GM19467 (cell line): ENCODE data around the gene MAP3K7.

Source experiments
- ATAC-seq: cut with Tn5 transposase; IDR thresholded peaks from one replicate; pipeline ENCODE4 v1.9.1; 2021; ENCODE audit warnings: mild to moderate bottlenecking, moderate library complexity; ENCODE audit not compliant: unreplicated experiment

Gene MAP3K7

GRCh38 chr6:90586836-90587638, at the start of gene MAP3K7:
Gene MAP3K7 (minus strand): TSS chr6:90587072. CDS start chr6:90586883, 189 bp downstream.
- ATAC-seq = peak; percentile 87

GRCh38 chr6:90631046-90631445, 44.2 kb upstream of the MAP3K7 start:
- no peak for ATAC-seq

GRCh38 chr6:90621581-90621980, 34.7 kb upstream of the MAP3K7 start:
- no peak for ATAC-seq

- ATAC-seq = no peak
These were observed 32.3 kb upstream of the MAP3K7 start for GRCh38 chr6:90619221-90619620.

- no peak for ATAC-seq
These were observed 25.4 kb upstream of the MAP3K7 start for GRCh38 chr6:90612313-90612680.

- ATAC-seq = no peak
These were observed 24.9 kb upstream of the MAP3K7 start for GRCh38 chr6:90611543-90612312.

GRCh38 chr6:90610751-90611542, 24.1 kb upstream of the MAP3K7 start:
- ATAC-seq = peak; percentile 60

GRCh38 chr6:90610301-90610750, 23.5 kb upstream of the MAP3K7 start:
- ATAC-seq = no peak

GRCh38 chr6:90605749-90606340, 19.0 kb upstream of the MAP3K7 start:
- no peak for ATAC-seq

GRCh38 chr6:90604546-90604945, 17.7 kb upstream of the MAP3K7 start:
- ATAC-seq = no peak

- no peak for ATAC-seq
These were observed 12.3 kb upstream of the MAP3K7 start for GRCh38 chr6:90599151-90599550.

GRCh38 chr6:90598192-90598951, 11.5 kb upstream of the MAP3K7 start:
- no peak for ATAC-seq

GRCh38 chr6:90596967-90597539, 10.2 kb upstream of the MAP3K7 start:
- no peak for ATAC-seq

- no peak for ATAC-seq
These were observed 9.0 kb upstream of the MAP3K7 start for GRCh38 chr6:90595854-90596253.

GRCh38 chr6:90586546-90586835, 381 bp downstream of the MAP3K7 start:
- ATAC-seq = no peak

GRCh38 chr6:90584636-90585255, 2.1 kb downstream of the MAP3K7 start:
- ATAC-seq = no peak

GRCh38 chr6:90583836-90584481, 2.9 kb downstream of the MAP3K7 start:
- no peak for ATAC-seq

GRCh38 chr6:90583179-90583835, 3.6 kb downstream of the MAP3K7 start:
- no peak for ATAC-seq

- ATAC-seq = no peak
These were observed 5.7 kb downstream of the MAP3K7 start for GRCh38 chr6:90581146-90581545.
